OCI-LY7 (cell line): ENCODE results near the gene BFSP2. TPM values are rescaled to one million over a fixed set of nuclear protein-coding genes. Genes with fewer than 3 reads are reported as not detected.
A peak's percentile ranks its signal among the peaks of the same experiment; 100 is the strongest.

Experiments
- BruUV-seq: library from RNA; stranded (reverse); fragments of 400-500 nt; replicated peaks from 2 replicates; lab custom pipeline; 2021; lab: Mats Ljungman, UMichigan
- CTCF ChIA-PET: fragments of 300-600 bp; sonication (Branson Sonifier 250); formaldehyde crosslinking; loops from one replicate; lab custom pipeline; 2022; ENCODE audit warnings: antibody characterized with exemption; ENCODE audit not compliant: unreplicated experiment; lab: Charles Lee
- POLR2A ChIA-PET: fragments of 300-600 bp; sonication (Branson Sonifier 250); formaldehyde crosslinking; loops from one replicate; lab custom pipeline; 2022; ENCODE audit warnings: antibody characterized with exemption; lab: Charles Lee
- DNase-seq: peaks from one replicate; pipeline ENCODE4 v3.0.0-alpha.2; 2015; ENCODE audit warnings: low spot score
- H2AFZ ChIP-seq: fragments of 200-600 bp; sonication (generic), shearing (Covaris generic); 2 replicates; pipeline ENCODE4 v1.6.1; 2014; ENCODE audit warnings: mild to moderate bottlenecking, antibody characterized with exemption, low read length, moderate library complexity
- H3K27ac ChIP-seq: fragments of 200-600 bp; sonication (generic); 2 replicates; pipeline ENCODE4 v1.5.1; 2014; ENCODE audit warnings: mixed run types, low read depth, mild to moderate bottlenecking, moderate library complexity, low read length, inconsistent platforms; ENCODE audit not compliant: poor library complexity, severe bottlenecking
- H3K36me3 ChIP-seq: fragments of 200-600 bp; sonication (generic); 2 replicates; pipeline ENCODE4 v1.6.1; 2014; ENCODE audit warnings: mild to moderate bottlenecking, antibody characterized with exemption, low read length, moderate library complexity, mixed read lengths; ENCODE audit not compliant: insufficient read depth
- H3K4me1 ChIP-seq: fragments of 200-600 bp; sonication (generic); 2 replicates; pipeline ENCODE4 v1.5.1; 2014; ENCODE audit warnings: mild to moderate bottlenecking, low read length; ENCODE audit not compliant: insufficient read depth, poor library complexity, severe bottlenecking
- H3K4me2 ChIP-seq: fragments of 200-600 bp; sonication (generic); 2 replicates; pipeline ENCODE4 v1.6.1; 2014; ENCODE audit warnings: mild to moderate bottlenecking, low read length
- H3K4me3 ChIP-seq: fragments of 200-600 bp; sonication (generic); 2 replicates; pipeline ENCODE4 v1.5.1; 2014; ENCODE audit warnings: mild to moderate bottlenecking, low read depth, low read length; ENCODE audit not compliant: poor library complexity, severe bottlenecking
- H3K79me2 ChIP-seq: fragments of 200-600 bp; sonication (generic); 2 replicates; pipeline ENCODE4 v1.6.1; 2016; ENCODE audit warnings: low read depth, mild to moderate bottlenecking, low read length, moderate library complexity, mixed read lengths; ENCODE audit not compliant: insufficient read depth
- H3K9me2 ChIP-seq: fragments of 200-600 bp; sonication (generic); 2 replicates; pipeline ENCODE4 v1.6.1; 2016; ENCODE audit warnings: mild to moderate bottlenecking, low read length, mixed read lengths; ENCODE audit not compliant: insufficient read depth
- H3K9me3 ChIP-seq: fragments of 200-600 bp; sonication (generic); 2 replicates; pipeline ENCODE4 v1.6.1; 2014; ENCODE audit warnings: mild to moderate bottlenecking, mixed run types, low read length, mixed read lengths
- H4K20me1 ChIP-seq: fragments of 200-600 bp; sonication (generic); 2 replicates; pipeline ENCODE4 v1.6.1; 2014; ENCODE audit warnings: mild to moderate bottlenecking, antibody characterized with exemption, low read length, moderate library complexity, mixed read lengths; ENCODE audit not compliant: insufficient read depth
- EZH2phosphoT487 ChIP-seq: fragments of 200-600 bp; sonication (generic); IDR thresholded peaks from 2 replicates; pipeline ENCODE4 v1.6.1; 2018; ENCODE audit warnings: low read depth, borderline replicate concordance, mild to moderate bottlenecking, mixed run types, antibody characterized with exemption, low read length, moderate library complexity, mixed read lengths
- intact Hi-C: fragments of 100-400 bp; cut with micrococcal nuclease; formaldehyde crosslinking; loops from one replicate; pipeline ENCODE4 v1.10.0; 2022; ENCODE audit not compliant: unreplicated experiment
- total RNA-seq, 2 experiments: library from RNA; depleted of rRNA in 1 of 2; stranded (reverse); fragments of >200 nt in 1 of 2; shearing (Covaris generic) in 1 of 2; gene quantifications; 2 replicates each; pipeline ENCODE4 v1.2.3, GENCODE V29; 2014 to 2022
- TF ChIP-seq, protein P1 (sequence below): fragments of 200-600 bp; sonication (generic); conservative IDR thresholded peaks from 2 replicates; pipeline ENCODE4 v1.5.1; 2014; ENCODE audit warnings: mild to moderate bottlenecking, antibody characterized with exemption, low read length, moderate library complexity, mixed read lengths

BFSP2 gene
- total RNA-seq, 2 experiments from 2014 or later, result 11.7 to 25.1 TPM

DNA sequence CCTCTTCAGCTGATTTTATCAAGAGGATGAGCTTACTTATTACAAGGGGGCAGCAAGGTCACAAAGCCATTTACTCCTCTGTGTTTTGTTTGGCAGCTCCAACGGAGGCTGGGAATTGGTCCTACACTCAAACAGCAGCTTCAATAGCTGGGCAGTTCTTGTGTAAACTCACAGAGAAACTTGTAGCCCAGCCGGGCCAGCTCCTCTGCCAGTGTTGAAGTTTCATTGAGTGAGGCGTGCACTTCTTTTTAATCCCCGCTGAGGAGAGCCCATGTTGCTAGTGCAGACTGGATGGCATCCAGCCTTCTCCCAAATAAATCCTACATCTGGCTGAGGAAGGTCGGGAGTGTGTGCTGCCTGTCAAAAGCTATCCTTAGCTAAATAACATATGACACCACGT, 59.5 kb downstream of the BFSP2 start:
- Histone ChIP-seq H4K20me1 (no peaks in the 10 kb centered on the region), H3K9me2 (no peaks in the 10 kb centered on the region), H2AFZ (no peak overlapping the region), H3K4me3 (no peak overlapping the region), H3K4me1 (peaks cover 46% of the 10 kb centered on the region), H3K9me3 (no peaks in the 10 kb centered on the region), H3K79me2 (no peaks in the 10 kb centered on the region), H3K36me3 (no peaks in the 10 kb centered on the region), H3K4me2 (no peak overlapping the region), H3K27ac (peak overlapping the region; percentile 14)
- CTCF ChIA-PET, result interaction anchor here (1.3 to 1.8 kb wide), 3 partner anchors 11 to 110 kb away, joined by 3 to 7 read pairs (median 4); no protein-coding TSS in a partner anchor
- no TSS peak for BruUV-seq
- no peak for DNase-seq
- TF ChIP-seq EZH2phosphoT487, result no peak
- TF ChIP-seq, protein P1, sequence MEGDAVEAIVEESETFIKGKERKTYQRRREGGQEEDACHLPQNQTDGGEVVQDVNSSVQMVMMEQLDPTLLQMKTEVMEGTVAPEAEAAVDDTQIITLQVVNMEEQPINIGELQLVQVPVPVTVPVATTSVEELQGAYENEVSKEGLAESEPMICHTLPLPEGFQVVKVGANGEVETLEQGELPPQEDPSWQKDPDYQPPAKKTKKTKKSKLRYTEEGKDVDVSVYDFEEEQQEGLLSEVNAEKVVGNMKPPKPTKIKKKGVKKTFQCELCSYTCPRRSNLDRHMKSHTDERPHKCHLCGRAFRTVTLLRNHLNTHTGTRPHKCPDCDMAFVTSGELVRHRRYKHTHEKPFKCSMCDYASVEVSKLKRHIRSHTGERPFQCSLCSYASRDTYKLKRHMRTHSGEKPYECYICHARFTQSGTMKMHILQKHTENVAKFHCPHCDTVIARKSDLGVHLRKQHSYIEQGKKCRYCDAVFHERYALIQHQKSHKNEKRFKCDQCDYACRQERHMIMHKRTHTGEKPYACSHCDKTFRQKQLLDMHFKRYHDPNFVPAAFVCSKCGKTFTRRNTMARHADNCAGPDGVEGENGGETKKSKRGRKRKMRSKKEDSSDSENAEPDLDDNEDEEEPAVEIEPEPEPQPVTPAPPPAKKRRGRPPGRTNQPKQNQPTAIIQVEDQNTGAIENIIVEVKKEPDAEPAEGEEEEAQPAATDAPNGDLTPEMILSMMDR, result no peak
- intact Hi-C loops, result no loop called here
- POLR2A ChIA-PET, result interaction anchor here (1.0 to 2.4 kb wide), 6 partner anchors 9 to 113 kb away, joined by 3 to 16 read pairs (median 4); partner anchors contain the start of gene CDV3

DNA sequence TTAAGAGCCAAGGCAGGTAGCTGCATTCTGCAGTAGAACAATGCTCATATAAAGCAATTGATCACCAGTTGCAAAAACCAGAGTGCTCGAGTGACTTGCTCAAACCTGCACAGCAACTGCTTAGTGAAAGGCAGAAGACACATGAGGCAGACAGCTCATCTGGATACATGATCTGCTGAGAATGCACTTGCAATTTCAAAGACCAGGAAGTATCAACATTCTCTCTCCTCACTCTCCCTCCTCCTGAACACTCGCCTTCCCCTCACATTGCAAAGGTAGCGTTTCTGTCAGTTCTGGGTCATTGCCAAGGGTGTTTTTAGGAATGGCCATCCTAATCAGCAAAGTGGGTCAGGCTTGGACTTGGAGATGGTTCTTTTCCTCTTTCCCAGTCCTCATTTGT, 61.0 kb downstream of the BFSP2 start:
- no peaks in the 10 kb centered on the region for H3K36me3 ChIP-seq
- no peaks in the 10 kb centered on the region for H4K20me1 ChIP-seq
- H3K79me2 ChIP-seq, result peaks cover 7% of the 10 kb centered on the region; the same call in 1 of the 2 replicates
- H3K9me3 ChIP-seq, result no peaks in the 10 kb centered on the region
- H3K4me3 ChIP-seq, result no peak overlapping the region
- POLR2A ChIA-PET, result interaction anchor here (0.8 to 2.4 kb wide), 4 partner anchors 13 to 112 kb away, joined by 3 to 16 read pairs (median 9); partner anchors contain the start of gene CDV3
- intact Hi-C loops, result loop anchor here (5.0 kb wide), 1 partner anchor 201 kb away; the partner anchor contains the start of gene TOPBP1
- no TSS peak for BruUV-seq
- DNase-seq, result peak; percentile 53
- no peaks in the 10 kb centered on the region for H3K9me2 ChIP-seq
- peaks cover 60% of the 10 kb centered on the region for H3K4me1 ChIP-seq
- peak overlapping the region; percentile 32; the same call in 1 of the 2 replicates for H2AFZ ChIP-seq
- H3K27ac ChIP-seq, result peak overlapping the region; percentile 42
- TF ChIP-seq EZH2phosphoT487, result no peak
- TF ChIP-seq, protein P1, result no peak
- CTCF ChIA-PET, result interaction anchor here (1.3 to 1.8 kb wide), 3 partner anchors 12 to 109 kb away, joined by 3 to 7 read pairs (median 4); no protein-coding TSS in a partner anchor
- H3K4me2 ChIP-seq, result peak overlapping the region; percentile 40

DNA sequence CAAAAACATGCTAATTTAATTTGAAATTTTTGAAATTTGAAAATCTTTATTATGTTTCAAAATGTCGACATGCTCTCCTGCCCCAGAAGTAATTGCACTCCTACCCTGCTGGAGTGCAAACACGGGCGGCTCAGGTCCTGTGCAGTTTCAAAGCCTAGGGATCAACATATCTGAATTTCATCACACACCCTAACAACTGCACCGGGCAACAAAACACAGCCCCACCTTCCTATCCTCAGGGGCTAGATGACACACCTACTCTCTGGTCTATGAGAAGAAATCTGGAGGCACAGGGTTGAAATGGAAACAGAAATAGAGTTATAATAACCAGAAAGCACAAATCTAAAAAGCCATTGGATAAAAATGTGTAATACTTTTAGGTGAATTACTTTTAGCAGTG, 61.4 kb downstream of the BFSP2 start:
- peak overlapping the region; percentile 40 for H3K4me2 ChIP-seq
- H3K9me2 ChIP-seq, result no peaks in the 10 kb centered on the region
- DNase-seq, result no peak
- H4K20me1 ChIP-seq, result no peaks in the 10 kb centered on the region
- ChIA-PET CTCF (interaction anchor here (2.7 kb wide), 1 partner anchor 12 kb away, joined by 9 read pairs; no protein-coding TSS in a partner anchor), POLR2A (interaction anchor here (0.8 to 10.1 kb wide), 5 partner anchors 10 to 111 kb away, joined by 4 to 176 read pairs (median 5); no protein-coding TSS in a partner anchor)
- H3K27ac ChIP-seq, result peak overlapping the region; percentile 42
- H3K79me2 ChIP-seq, result peaks cover 11% of the 10 kb centered on the region; the same call in 1 of the 2 replicates
- H2AFZ ChIP-seq, result peak overlapping the region; percentile 34; the same call in 1 of the 2 replicates
- intact Hi-C loops, result loop anchor here (5.0 kb wide), 1 partner anchor 201 kb away; the partner anchor contains the start of gene TOPBP1
- BruUV-seq, result no TSS peak
- peaks cover 65% of the 10 kb centered on the region for H3K4me1 ChIP-seq
- no peaks in the 10 kb centered on the region for H3K36me3 ChIP-seq
- no peaks in the 10 kb centered on the region for H3K9me3 ChIP-seq
- TF ChIP-seq, protein P1, result no peak
- H3K4me3 ChIP-seq, result no peak overlapping the region
